DMS79 treated with DMSO at 0.1 percent for 48 hours (cell line): ENCODE results near the gene ATRIP.
A peak's percentile ranks its signal among the peaks of the same experiment; 100 is the strongest.
"Not testable (repeated sequence)": the region's sequence is repeated elsewhere in the genome, so short reads cannot be mapped to it uniquely, and the experiment has no call there.

Source experiments
- DNase-seq: peaks from one replicate; lab custom pipeline; 2025; lab: John Stamatoyannopoulos, UW

Gene ATRIP

DNA sequence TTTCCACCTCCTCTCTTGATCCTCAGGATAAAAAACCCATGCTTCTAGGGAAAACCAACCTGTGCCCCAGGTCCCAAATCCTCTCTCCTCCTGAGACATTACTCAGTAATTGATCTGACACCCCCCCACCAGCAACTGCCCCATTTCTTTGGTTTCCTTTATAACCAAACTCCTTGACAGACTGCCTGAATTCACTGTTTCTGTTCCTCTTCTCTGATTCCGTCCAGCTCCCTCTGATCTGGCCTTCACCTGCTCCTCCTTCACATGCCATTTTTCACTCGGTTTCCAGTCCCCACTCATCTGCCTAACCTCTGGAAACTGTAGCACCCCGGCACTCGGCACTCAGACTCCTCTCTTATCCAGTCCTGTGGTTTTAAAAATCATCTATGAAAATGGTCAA, 8.7 kb upstream of the ATRIP start:
- no peak for DNase-seq

DNA sequence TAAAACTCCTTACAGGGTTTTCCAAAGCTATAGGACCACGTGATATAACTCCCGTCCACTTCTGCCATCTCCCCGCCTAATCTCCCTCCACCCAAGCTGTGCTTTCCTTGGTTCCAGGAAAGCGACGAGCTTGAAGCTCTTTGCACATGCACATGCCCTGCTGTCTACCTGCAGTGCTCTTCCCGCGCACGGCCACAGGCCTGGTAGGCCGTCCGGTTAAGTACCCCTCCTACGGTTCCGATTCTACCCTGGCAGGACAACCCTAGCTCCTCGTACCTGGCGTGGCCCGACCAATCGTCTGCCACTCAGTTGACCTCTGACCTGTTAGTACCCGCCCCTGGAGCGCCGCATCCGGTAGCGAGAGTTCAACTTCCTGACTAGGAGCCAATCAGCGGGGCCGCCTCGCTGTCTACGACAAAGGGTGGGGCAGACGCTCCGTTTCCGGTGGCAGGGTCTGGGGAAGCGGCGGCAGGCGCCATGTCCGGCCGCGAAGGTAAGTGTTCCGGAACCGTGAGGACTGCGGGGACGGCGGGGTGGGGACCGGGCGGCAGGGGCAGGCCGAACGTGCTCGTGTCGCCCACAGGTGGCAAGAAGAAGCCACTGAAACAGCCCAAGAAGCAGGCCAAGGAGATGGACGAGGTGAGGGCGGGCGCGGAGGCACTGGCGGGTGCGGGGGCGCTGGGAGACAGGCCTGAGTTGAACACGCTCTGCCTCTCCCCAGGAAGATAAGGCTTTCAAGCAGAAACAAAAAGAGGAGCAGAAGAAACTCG, 6.5 kb upstream of the ATRIP start, which contains the start of the genes CCDC51 and TMA7:
CCDC51 (minus strand) TSS at position 300 of the 770 bp plus-strand sequence. CDS start 4,991 bp downstream, outside the sequence.
TMA7 (plus strand) TSS at position 438 of the 770 bp plus-strand sequence; CDS start at position 478, 40 bp downstream.
- peak; percentile 88 for DNase-seq

DNA sequence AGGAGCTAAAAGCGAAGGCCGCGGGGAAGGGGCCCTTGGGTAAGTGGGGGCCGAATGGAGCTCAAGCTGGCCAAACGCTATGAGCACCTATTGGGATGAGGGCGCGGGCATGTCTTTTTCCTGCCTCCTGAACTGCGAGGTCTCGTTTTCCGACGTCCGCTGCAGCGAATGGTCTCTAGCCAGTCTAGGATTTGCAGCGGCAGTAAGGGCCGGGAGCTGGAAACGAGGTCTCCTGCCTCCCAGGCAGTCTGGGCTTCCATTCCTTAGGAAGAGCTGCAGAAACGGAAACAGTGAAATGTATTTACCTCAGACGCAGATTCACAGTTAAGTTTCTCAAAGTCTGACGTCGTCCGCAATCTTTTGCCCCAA, 6.0 kb upstream of the ATRIP start:
- DNase-seq = no peak

DNA sequence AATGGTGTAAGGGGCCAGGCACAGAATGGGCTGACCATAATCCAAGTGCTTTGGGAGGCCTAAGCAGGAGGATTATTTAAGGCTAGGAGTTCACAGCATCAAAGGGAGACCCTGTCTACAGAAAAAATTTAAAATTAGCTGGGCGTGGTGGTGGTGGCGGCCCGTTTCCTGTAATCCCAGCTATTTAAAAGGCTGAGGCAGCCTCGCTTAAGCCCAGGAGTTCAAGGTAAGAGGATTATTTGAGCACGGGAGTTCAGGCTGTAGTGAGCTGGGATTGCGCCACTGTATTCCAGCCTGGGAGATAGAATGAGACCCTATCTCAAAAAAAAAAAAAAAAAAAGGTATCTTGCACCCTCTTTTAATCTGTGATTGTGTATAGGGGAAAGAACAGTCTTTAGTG, 4.6 kb upstream of the ATRIP start:
- DNase-seq = no peak

DNA sequence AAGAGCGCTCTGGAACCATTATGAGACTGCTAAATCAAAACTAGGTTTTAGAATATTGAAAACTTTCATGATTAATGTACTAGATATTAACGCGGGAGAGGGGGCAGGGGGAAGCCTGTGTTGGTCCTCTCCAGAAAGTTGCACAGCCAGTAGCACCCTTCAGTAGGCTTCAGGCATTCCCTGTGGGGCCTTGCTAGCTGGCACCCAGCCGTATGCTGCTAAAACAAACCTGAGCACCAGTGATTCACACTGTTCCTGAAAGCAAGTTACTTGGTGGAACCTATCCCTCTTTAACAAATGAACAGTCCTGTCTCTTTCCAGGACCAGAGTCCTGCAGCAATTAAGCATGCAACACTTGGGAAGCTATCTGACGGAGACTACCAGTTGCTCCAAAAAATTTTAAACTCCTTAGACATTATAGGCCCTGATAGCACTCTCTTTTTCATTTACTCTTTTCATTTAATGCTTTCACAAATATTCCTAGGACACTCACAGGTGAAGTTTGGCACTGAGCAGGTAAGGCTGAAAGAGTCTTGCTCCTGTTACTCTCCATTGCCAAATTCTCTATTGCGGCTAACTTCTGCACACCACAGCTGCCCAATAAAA, 1.2 kb upstream of the ATRIP start:
- no peak for DNase-seq

DNA sequence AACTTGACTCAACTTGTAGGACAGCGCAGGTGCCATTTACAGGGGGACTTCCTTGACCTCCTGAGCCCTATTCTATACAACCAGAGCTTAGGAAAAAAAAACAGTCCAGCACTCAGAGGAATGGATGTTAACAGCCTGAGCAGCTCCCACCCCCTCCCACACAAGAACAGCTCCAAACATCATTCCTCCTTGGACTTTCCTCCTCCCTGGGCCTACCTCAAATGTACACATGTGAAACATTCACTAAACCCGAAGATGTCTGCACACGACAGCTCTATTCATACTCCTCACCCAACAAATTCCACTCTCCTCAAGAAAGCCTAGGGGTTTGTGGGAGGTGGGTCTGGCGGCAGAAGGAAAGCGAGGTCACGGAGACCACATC, 503 bp upstream of the ATRIP start:
- DNase-seq = no peak

DNA sequence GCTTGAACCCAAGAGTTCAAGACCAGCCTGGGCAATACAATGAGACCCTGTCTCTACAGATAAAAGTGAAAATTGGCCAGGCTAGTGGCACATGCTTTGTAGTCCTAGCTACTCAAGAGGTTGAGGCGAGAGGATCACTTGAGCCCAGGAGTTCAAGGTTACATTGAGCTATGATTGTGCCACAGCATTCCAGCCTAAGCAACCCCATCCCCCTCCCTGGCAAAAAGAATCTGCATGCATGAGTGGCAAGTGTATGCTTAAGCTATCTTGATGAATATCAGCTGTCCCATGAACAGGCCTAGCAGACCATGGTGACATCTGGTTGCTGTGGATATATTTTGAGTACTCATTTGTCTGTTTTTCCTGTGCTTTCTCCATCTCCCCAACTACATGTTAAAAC, 4.7 kb downstream of the ATRIP start:
- DNase-seq = peak; percentile 48

DNA sequence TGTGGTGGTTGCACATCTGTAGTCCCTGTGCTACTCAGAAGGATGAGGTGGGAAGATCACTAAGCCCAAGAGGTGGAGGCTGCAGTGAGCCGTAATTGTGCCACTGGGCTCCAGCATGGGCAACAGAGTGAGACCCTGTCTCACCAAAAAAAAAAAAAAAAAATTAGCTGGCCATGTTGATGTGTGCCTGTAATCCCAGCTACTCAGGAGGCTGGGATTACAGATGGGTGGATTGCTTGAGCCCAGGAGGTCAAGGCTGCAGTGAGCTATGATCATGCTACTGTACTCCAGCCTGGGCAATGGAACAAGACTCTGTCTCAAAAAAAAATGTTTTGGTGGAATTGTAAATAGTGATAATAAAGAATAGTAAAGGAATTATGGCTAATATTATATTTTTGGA, 9.9 kb downstream of the ATRIP start:
- DNase-seq = no peak

DNA sequence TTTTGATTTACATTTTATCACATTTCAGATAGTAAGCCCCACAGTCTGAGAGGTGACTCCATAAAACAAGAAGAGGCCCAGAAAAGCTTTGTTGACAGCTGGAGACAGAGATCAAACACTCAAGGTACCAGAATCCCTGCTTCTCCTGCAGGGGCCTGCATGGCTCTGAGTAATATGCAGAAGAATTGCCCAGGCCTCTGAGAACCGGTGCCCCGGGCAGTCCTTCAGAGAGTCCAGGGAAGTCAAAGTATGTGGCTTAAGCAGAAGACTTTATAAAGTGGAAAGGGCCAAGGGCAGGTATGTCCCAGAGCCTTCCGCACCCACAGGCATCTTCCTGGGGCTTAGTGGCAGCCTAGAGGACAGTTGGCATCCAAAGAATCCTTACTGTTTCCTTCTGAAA, 12.8 kb downstream of the ATRIP start:
- no peak for DNase-seq

DNA sequence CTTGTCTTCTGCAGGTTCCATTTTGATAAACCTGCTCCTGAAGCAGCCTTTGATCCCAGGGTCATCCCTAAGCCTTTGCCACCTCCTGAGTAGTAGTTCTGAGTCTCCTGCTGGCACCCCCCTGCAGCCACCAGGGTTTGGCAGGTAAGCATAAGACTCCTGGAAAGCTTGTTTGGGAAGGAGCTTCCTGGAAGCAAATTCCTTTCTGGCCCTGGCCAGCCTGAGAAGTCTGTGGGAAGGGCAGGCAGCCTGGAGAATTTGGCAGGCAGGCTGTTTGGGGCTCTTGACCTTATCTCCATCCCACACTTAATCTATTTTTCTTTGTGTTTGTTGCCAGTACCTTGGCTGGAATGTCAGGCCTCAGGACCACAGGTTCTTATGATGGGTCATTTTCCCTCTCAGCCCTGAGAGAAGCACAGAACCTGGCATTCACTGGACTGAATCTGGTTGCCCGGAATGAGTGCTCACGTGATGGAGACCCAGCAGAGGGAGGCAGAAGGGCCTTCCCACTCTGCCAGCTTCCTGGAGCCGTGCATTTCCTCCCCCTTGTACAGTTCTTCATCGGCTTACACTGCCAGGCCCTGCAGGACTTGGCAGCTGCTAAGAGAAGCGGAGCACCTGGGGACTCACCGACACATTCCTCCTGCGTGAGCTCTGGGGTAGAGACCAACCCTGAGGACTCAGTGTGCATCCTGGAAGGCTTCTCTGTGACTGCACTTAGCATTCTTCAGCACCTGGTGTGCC, 13.4 kb downstream of the ATRIP start:
- DNase-seq = no peak

DNA sequence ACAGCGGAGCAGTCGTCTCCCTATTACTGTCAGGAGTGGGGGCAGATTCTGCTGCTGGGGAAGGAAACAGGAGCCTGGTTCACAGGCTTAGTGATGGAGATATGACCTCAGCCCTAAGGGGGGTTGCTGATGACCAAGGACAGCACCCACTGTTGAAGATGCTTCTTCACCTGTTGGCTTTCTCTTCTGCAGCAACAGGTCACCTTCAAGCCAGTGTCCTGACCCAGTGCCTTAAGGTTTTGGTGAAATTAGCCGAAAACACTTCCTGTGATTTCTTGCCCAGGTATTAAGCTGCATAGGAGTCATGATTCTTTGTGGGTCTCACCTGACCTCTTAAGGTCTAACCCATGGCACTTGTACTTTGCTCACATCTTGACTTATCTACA, 14.0 kb downstream of the ATRIP start:
- no peak for DNase-seq

DNA sequence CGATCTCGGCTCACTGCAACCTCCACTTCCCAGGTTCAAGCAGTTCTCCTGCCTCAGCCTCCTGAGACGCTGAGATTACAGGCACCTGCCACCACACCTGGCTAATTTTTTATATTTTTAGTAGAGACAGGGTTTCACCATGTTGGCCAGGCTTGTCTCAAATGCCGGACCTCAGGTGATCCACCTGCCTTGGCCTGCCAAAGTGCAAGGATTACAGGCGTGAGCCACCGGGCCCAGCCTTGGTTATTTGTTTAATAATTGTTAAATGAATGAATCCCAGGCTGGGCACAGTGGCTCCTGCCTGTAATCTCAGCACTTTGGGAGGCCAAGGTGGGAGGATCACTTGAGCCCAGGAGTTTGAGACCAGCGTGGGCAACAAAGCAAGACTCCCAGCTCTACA, 15.2 kb downstream of the ATRIP start:
- DNase-seq = not testable (repeated sequence)

DNA sequence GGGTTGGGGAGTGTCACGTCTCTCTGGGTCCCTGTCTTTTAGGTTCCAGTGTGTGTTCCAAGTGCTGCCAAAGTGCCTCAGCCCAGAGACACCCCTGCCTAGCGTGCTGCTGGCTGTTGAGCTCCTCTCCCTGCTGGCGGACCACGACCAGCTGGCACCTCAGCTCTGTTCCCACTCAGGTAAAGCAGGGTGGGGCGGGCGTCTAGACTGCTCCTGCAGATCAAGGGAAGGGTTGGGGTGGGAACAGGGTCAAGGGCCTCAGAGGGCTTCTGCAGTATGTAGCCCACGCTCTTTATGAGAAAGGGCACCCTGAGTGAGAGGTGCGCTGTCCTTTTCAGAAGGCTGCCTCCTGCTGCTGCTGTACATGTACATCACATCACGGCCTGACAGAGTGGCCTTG, 17.2 kb downstream of the ATRIP start:
- no peak for DNase-seq

DNA sequence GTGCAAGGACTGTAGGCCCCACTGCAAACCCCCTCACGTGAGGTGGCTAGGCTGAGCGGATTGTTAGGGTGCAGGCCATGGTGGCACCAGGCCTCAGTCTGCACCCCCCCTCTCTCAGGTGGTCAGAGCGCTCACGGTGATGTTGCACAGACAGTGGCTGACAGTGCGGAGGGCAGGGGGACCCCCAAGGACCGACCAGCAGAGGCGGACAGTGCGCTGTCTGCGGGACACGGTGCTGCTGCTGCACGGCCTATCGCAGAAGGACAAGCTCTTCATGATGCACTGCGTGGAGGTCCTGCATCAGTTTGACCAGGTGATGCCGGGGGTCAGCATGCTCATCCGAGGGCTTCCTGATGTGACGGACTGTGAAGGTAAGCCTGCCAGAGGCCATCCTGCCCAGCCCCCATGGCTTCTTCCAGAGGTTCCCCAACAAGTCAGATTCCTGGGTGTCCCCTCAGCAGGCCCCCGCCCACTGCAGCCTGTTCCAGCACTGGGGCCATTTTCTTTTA, 18.2 kb downstream of the ATRIP start:
- DNase-seq = no peak

DNA sequence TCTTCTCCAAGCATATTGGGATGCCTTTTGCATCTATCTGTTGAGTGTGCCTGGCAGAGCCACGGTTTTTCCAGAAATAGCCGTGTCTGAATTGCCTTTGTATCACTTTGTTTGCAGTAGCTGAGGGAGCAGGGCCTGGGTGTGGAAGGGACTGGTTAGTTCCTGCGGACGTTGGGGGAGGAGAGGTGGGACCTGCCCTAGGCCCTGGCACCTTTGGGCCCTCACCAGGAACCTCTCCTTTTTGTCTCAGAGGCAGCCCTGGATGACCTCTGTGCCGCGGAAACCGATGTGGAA, 18.6 kb downstream of the ATRIP start:
- DNase-seq = no peak

DNA sequence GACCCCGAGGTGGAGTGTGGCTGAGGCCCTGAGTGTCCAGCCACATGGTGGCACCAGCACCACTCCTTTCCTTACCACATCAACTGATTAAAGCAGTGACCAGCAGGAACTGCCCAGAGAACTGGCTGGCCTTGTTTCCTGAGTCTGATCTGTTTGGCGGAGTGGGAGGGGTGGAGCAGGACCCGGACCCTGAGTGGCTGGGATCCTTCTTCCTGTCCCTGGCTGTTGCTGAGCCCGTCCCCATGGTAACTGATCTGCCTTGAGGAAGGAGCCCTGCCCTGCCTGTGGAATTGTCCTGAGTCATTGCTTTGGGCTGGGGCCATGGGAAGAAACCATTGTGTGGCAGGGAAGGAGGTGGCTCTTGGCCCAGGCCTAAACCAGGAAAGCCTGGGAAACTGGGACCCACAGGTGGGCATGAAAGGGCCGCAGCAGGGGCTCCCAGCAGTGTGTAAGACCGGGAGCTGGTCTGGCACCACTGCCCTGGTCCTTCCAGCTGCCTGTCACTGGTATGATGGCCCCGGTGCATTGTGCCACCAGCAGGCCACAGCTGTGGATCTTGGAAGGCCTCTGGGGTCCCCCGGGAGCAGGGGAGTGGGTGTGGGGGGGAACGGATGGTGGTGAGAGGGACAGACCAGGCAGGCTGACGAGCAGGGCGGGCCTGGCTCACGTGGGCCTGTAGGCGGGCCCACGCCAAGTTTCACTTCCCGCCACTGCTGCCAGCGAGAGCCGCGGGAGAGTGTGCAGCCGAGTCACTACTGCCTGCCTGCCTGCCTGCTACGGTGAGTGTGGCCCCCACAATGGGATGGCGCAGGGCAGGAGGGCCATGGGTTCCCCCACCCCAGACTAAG, 19.2 kb downstream of the ATRIP start:
- peak; percentile 66 for DNase-seq

DNA sequence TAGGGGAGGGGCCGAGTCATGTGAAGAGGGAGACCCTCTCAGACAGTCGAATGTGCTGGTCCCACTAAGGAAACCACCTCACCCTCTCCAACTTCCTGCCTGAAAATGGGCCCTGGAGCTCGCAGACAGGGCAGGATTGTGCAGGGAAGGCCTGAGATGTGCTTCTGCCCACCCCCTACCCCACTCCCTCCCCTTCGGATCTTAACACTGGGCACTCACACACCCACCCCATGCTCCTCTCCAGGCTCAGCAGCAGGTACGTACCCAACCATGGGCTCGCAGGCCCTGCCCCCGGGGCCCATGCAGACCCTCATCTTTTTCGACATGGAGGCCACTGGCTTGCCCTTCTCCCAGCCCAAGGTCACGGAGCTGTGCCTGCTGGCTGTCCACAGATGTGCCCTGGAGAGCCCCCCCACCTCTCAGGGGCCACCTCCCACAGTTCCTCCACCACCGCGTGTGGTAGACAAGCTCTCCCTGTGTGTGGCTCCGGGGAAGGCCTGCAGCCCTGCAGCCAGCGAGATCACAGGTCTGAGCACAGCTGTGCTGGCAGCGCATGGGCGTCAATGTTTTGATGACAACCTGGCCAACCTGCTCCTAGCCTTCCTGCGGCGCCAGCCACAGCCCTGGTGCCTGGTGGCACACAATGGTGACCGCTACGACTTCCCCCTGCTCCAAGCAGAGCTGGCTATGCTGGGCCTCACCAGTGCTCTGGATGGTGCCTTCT, 20.0 kb downstream of the ATRIP start:
- no peak for DNase-seq

DNA sequence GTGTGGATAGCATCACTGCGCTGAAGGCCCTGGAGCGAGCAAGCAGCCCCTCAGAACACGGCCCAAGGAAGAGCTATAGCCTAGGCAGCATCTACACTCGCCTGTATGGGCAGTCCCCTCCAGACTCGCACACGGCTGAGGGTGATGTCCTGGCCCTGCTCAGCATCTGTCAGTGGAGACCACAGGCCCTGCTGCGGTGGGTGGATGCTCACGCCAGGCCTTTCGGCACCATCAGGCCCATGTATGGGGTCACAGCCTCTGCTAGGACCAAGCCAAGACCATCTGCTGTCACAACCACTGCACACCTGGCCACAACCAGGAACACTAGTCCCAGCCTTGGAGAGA, 20.5 kb downstream of the ATRIP start:
- DNase-seq = no peak

DNA sequence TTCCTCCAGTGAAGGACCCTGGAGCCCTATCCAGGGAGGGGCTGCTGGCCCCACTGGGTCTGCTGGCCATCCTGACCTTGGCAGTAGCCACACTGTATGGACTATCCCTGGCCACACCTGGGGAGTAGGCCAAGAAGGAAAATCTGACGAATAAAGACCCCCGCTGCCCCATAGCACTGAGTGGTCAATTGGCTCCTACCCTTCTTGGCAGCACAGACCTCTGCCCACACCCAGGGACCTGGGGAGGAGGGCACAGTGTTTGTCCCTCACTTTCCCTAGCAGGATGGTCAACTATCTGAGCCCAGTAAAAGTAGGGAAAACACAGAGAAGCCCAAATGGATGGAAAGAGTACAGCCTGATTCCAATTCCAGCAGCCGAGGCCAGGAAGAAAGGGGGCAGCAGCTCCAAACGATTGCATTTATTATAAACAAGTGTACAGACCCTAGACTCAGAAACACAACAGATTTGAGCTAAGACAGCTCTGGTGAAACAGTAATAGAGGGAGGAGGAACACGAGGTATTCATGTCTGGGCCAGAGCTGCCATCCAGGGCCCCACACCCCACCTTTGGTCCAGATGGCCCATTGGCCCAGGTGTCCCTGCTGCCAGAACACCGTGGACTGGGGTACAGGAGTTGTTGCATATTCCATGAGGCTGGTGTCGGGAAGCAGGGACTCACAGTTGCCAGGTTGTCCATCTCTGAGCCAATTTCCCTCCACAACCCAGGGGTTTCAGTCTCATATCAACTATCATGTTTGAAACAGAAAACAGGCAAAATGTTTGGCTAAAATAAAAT, 21.1 kb downstream of the ATRIP start:
- no peak for DNase-seq

DNA sequence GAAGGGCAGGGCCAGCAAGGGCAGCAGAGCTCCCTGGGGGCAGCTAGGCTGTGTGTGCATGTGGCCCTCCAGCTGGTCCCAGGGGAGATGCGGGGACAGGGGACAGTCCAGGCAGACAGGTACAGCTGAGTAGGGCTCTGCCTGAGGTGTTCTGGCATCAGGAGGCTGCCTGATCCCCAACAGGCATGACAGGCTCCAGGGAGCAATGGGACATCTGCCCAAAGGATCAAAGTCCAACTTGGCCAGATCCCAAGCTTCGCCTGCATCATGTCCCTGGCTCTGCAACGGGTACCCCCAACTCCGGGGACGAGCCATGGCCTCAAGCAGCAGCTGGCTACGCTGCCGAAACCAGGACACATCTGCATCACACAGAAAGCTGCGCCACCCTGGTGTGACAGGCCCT, 21.8 kb downstream of the ATRIP start:
- no peak for DNase-seq
